ENCODE measurements around the gene CTR9. TPM values are rescaled to one million over a fixed set of nuclear protein-coding genes. Genes with fewer than 3 reads are reported as not detected.

Gene CTR9
- total and polyA plus RNA-seq, 4 donors = 12.5 to 33.4 (median 19.7) TPM

GRCh38 chr11:10715571-10715970 lies 35.5 kb upstream of the CTR9 start:
- no peak overlapping the region for H3K27ac ChIP-seq (ENCODE audit: low read depth in 1 of 2, low read length in 2 of 2)
- no peak overlapping the region for H3K9ac ChIP-seq (ENCODE audit: low read depth in 1 of 2, low read length in 2 of 2)
- H3K9me3 ChIP-seq (ENCODE audit: control insufficient read depth in 4 of 4, low read length in 3 of 4) = no peaks in the 10 kb centered on the region
- H3K27me3 ChIP-seq (ENCODE audit: control insufficient read depth in 4 of 4, insufficient read depth in 4 of 4, low read length in 3 of 4) = no peaks in the 10 kb centered on the region
- TF ChIP-seq RAD21 (IDR thresholded peaks at IDR 0.05) (no peak), CTCF (IDR thresholded peaks at IDR 0.05; ENCODE audit: low read depth, low read length, missing input control) (no peak), TAF1 (conservative IDR thresholded peaks at IDR 0.05) (no peak), NR2F2 (IDR thresholded peaks at IDR 0.05) (no peak), FOXA1 (IDR thresholded peaks at IDR 0.05) (no peak), FOXA2 (IDR thresholded peaks at IDR 0.05) (no peak), EGR1 (IDR thresholded peaks at IDR 0.05; ENCODE audit: low read depth in 2 of 2) (no peak), ZBTB33 (IDR thresholded peaks at IDR 0.05) (no peak), HNF4A (conservative IDR thresholded peaks at IDR 0.05) (no peak), HNF4G (IDR thresholded peaks at IDR 0.05) (no peak), GABPA (IDR thresholded peaks at IDR 0.05 in 1 of 2, conservative IDR thresholded peaks at IDR 0.05 in 1 of 2) (no peak), MAX (IDR thresholded peaks at IDR 0.05) (no peak), JUND (IDR thresholded peaks at IDR 0.05) (no peak), ATF3 (IDR thresholded peaks at IDR 0.05) (no peak), SP1 (IDR thresholded peaks at IDR 0.05) (no peak)
- TF ChIP-seq, protein P1, sequence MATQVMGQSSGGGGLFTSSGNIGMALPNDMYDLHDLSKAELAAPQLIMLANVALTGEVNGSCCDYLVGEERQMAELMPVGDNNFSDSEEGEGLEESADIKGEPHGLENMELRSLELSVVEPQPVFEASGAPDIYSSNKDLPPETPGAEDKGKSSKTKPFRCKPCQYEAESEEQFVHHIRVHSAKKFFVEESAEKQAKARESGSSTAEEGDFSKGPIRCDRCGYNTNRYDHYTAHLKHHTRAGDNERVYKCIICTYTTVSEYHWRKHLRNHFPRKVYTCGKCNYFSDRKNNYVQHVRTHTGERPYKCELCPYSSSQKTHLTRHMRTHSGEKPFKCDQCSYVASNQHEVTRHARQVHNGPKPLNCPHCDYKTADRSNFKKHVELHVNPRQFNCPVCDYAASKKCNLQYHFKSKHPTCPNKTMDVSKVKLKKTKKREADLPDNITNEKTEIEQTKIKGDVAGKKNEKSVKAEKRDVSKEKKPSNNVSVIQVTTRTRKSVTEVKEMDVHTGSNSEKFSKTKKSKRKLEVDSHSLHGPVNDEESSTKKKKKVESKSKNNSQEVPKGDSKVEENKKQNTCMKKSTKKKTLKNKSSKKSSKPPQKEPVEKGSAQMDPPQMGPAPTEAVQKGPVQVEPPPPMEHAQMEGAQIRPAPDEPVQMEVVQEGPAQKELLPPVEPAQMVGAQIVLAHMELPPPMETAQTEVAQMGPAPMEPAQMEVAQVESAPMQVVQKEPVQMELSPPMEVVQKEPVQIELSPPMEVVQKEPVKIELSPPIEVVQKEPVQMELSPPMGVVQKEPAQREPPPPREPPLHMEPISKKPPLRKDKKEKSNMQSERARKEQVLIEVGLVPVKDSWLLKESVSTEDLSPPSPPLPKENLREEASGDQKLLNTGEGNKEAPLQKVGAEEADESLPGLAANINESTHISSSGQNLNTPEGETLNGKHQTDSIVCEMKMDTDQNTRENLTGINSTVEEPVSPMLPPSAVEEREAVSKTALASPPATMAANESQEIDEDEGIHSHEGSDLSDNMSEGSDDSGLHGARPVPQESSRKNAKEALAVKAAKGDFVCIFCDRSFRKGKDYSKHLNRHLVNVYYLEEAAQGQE (IDR thresholded peaks at IDR 0.05) = no peak
- H3K4me3 ChIP-seq (ENCODE audit: low read depth in 1 of 3, low read length in 3 of 3) = no peak overlapping the region
- WGBS = 76% methylated on average over 4 of the region's 4 CpGs
- H3K4me1 ChIP-seq (ENCODE audit: control insufficient read depth in 4 of 4, insufficient read depth in 4 of 4, low read length in 3 of 4) = no peaks in the 10 kb centered on the region
- no peak for DNase-seq (ENCODE audit: low spot score)
- no peaks in the 10 kb centered on the region for H3K36me3 ChIP-seq (ENCODE audit: control insufficient read depth in 4 of 4, insufficient read depth in 3 of 4, low read depth in 1 of 4, low read length in 3 of 4)

DNA sequence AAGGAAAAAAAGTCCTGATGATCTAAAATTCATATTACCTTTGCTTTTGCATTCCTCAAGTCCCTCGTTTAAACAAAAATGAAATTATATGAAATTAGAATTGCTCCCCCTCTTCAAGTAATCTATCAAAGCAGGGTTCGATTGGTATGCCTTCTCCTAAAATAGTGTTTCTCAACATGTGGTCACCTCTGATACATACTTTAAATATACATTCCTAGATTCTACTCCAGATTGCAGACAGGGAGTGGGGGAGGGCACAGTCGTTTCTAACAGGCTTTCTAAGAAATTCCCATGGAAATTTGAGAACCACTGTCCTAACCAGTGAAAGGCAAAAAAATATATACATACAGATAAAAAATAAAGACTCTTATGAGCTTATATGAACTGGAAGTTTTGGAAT lies 34.9 kb upstream of the CTR9 start:
- H3K9me3 ChIP-seq (ENCODE audit: control insufficient read depth in 4 of 4, low read length in 3 of 4) = no peaks in the 10 kb centered on the region
- DNase-seq (ENCODE audit: low spot score) = no peak
- no peak overlapping the region for H3K9ac ChIP-seq (ENCODE audit: low read depth in 1 of 2, low read length in 2 of 2)
- no peaks in the 10 kb centered on the region for H3K4me1 ChIP-seq (ENCODE audit: control insufficient read depth in 4 of 4, insufficient read depth in 4 of 4, low read length in 3 of 4)
- no peaks in the 10 kb centered on the region for H3K36me3 ChIP-seq (ENCODE audit: control insufficient read depth in 4 of 4, insufficient read depth in 3 of 4, low read depth in 1 of 4, low read length in 3 of 4)
- H3K4me3 ChIP-seq (ENCODE audit: low read depth in 1 of 3, low read length in 3 of 3) = no peak overlapping the region
- 53% methylated on average over 3 of the region's 3 CpGs for WGBS
- H3K27ac ChIP-seq (ENCODE audit: low read depth in 1 of 2, low read length in 2 of 2) = no peak overlapping the region
- H3K27me3 ChIP-seq (ENCODE audit: control insufficient read depth in 4 of 4, insufficient read depth in 4 of 4, low read length in 3 of 4) = no peaks in the 10 kb centered on the region
- TF ChIP-seq GABPA (IDR thresholded peaks at IDR 0.05 in 1 of 2, conservative IDR thresholded peaks at IDR 0.05 in 1 of 2) (no peak), YY1 (IDR thresholded peaks at IDR 0.05) (no peak), FOXA2 (IDR thresholded peaks at IDR 0.05) (no peak), CTCF (IDR thresholded peaks at IDR 0.05; ENCODE audit: low read depth, low read length, missing input control) (no peak), RAD21 (IDR thresholded peaks at IDR 0.05) (no peak), TAF1 (conservative IDR thresholded peaks at IDR 0.05) (no peak), NR2F2 (IDR thresholded peaks at IDR 0.05) (no peak)
- TF ChIP-seq, protein P1 (IDR thresholded peaks at IDR 0.05) = no peak

Measured in liver (tissue), 9 donors.